ENCODE results near the gene MYCL. TPM values are rescaled to one million over a fixed set of nuclear protein-coding genes. Genes with fewer than 3 reads are reported as not detected.
A peak's percentile ranks its signal among the peaks of the same experiment; 100 is the strongest.

The MYCL gene
- total RNA-seq, 1 experiment from 2014 or later = 2.0 TPM

- H3K36me3 ChIP-seq (ENCODE audit: control insufficient read depth, insufficient read depth, low read length) = no peaks in the 10 kb centered on the region
- DNase-seq (ENCODE audit: low read depth, low spot score) = no peak
- no peaks in the 10 kb centered on the region for H3K9me3 ChIP-seq (ENCODE audit: control insufficient read depth, insufficient read depth, low read depth, low read length)
- intact Hi-C loops (cut with micrococcal nuclease; ENCODE audit: unreplicated experiment) (no loop called here), in situ Hi-C loops (cut with HindIII; ENCODE audit: low pct_unique_long_range_greater_than_20kb, low sequenced_read_pairs) (no loop called here)
- no peak overlapping the region for H3K4me3 ChIP-seq (ENCODE audit: low read depth in 2 of 2, low read length in 2 of 2)
- ChIA-PET POLR2A (interaction anchor here (0.5 kb wide), 1 partner anchor 242 kb away, joined by 3 read pairs; no protein-coding TSS in a partner anchor), CTCF (interaction anchor here (0.6 kb wide), 1 partner anchor 21 kb away, joined by 4 read pairs; no protein-coding TSS in a partner anchor)
- H3K27ac ChIP-seq (ENCODE audit: low read length) = no peak overlapping the region
- BruUV-seq (replicated peaks) = no TSS peak
- H3K4me1 ChIP-seq (ENCODE audit: control insufficient read depth, insufficient read depth, low read length) = no peaks in the 10 kb centered on the region
- no peaks in the 10 kb centered on the region for H3K27me3 ChIP-seq (ENCODE audit: control insufficient read depth, insufficient read depth, low read length)
- 0 out of 2 replicates have a peak, but pooled peaks have one; percentile 17 for ATAC-seq
- TF ChIP-seq REST (IDR thresholded peaks at IDR 0.05; ENCODE audit: insufficient read depth in 1 of 2, low read depth in 2 of 2, low read length in 1 of 2) (no peak), TCF7L2 (IDR thresholded peaks at IDR 0.05; ENCODE audit: low read depth, low read length) (no peak), SIN3A (IDR thresholded peaks at IDR 0.05; ENCODE audit: borderline replicate concordance, insufficient read depth, low read depth, low read length) (no peak), POLR2AphosphoS5 (IDR thresholded peaks at IDR 0.05; ENCODE audit: low read depth, low read length) (no peak), CTCF (IDR thresholded peaks at IDR 0.05) (no peak)
Measured at GRCh38 chr1:39936724-39937491, 35.2 kb upstream of the MYCL start.

- Histone ChIP-seq H3K36me3 (ENCODE audit: control insufficient read depth, insufficient read depth, low read length) (no peaks in the 10 kb centered on the region), H3K4me1 (ENCODE audit: control insufficient read depth, insufficient read depth, low read length) (no peaks in the 10 kb centered on the region), H3K9me3 (ENCODE audit: control insufficient read depth, insufficient read depth, low read depth, low read length) (no peaks in the 10 kb centered on the region), H3K27me3 (ENCODE audit: control insufficient read depth, insufficient read depth, low read length) (no peaks in the 10 kb centered on the region), H3K27ac (ENCODE audit: low read length) (no peak overlapping the region), H3K4me3 (ENCODE audit: low read depth in 2 of 2, low read length in 2 of 2) (no peak overlapping the region)
- in situ Hi-C loops (cut with HindIII; ENCODE audit: low pct_unique_long_range_greater_than_20kb, low sequenced_read_pairs) (no loop called here), intact Hi-C loops (cut with micrococcal nuclease; ENCODE audit: unreplicated experiment) (no loop called here)
- TF ChIP-seq CTCF (IDR thresholded peaks at IDR 0.05) (no peak), POLR2AphosphoS5 (IDR thresholded peaks at IDR 0.05; ENCODE audit: low read depth, low read length) (no peak), REST (IDR thresholded peaks at IDR 0.05; ENCODE audit: insufficient read depth in 1 of 2, low read depth in 2 of 2, low read length in 1 of 2) (no peak), TCF7L2 (IDR thresholded peaks at IDR 0.05; ENCODE audit: low read depth, low read length) (no peak), SIN3A (IDR thresholded peaks at IDR 0.05; ENCODE audit: borderline replicate concordance, insufficient read depth, low read depth, low read length) (no peak)
- ATAC-seq = no peak
- no TSS peak for BruUV-seq (replicated peaks)
- ChIA-PET POLR2A (no interaction called here), CTCF (no interaction called here)
- no peak for DNase-seq (ENCODE audit: low read depth, low spot score)
Measured at GRCh38 chr1:39933956-39934941, 32.5 kb upstream of the MYCL start.

Measured in Panc1 (cell line).